H1 (cell line): Measurements from ENCODE around the gene NEB. TPM values are rescaled to one million over a fixed set of nuclear protein-coding genes. Genes with fewer than 3 reads are reported as not detected.
"Not testable (repeated sequence)": the region's sequence is repeated elsewhere in the genome, so short reads cannot be mapped to it uniquely, and the experiment has no call there.

Experiments
- CTCF ChIA-PET: fragments of 300-600 bp; sonication (Branson Sonifier 250); formaldehyde crosslinking; loops from one replicate; lab custom pipeline; 2021; ENCODE audit not compliant: partially characterized antibody; lab: Charles Lee
- POLR2A ChIA-PET: fragments of 300-600 bp; sonication (Branson Sonifier 250); formaldehyde crosslinking; loops from one replicate; lab custom pipeline; 2021; ENCODE audit warnings: inconsistent platforms; ENCODE audit not compliant: partially characterized antibody; lab: Charles Lee
- DNase-seq, 2 experiments: peaks; one replicate each; pipeline versions ENCODE4 v3.0.0 to v3.0.0-alpha.2; 2010 to 2022; ENCODE audit warnings: low spot score in 2 of 2, low read depth in 1 of 2, mixed read lengths in 1 of 2
- FAIRE-seq: peaks from 2 replicates; lab custom pipeline; 2011; peaks lifted over from hg19 to GRCh38; lab: Jason Lieb, UNC
- H2AFZ ChIP-seq: 2 replicates; pipeline ENCODE4 v1.8.1; 2012; ENCODE audit warnings: low read length, inconsistent platforms
- H2AK5ac ChIP-seq: 2 replicates; pipeline ENCODE4 v1.6.1; 2013; ENCODE audit warnings: low read depth, low read length
- H2BK120ac ChIP-seq: replicated peaks from 2 replicates; pipeline ENCODE3; 2013; ENCODE audit warnings: low read depth, low read length, inconsistent platforms
- H2BK12ac ChIP-seq: 2 replicates; pipeline ENCODE4 v1.6.1; 2013; ENCODE audit warnings: low read depth, low read length
- H2BK15ac ChIP-seq: 2 replicates; pipeline ENCODE4 v1.6.1; 2013; ENCODE audit warnings: low read length
- H2BK20ac ChIP-seq: 2 replicates; pipeline ENCODE4 v1.6.1; 2013; ENCODE audit warnings: low read length
- H2BK5ac ChIP-seq: 2 replicates; pipeline ENCODE4 v1.6.1; 2013; ENCODE audit warnings: low read depth, low read length
- H3K14ac ChIP-seq: 2 replicates; pipeline ENCODE4 v1.6.1; 2013; ENCODE audit warnings: inconsistent platforms; ENCODE audit not compliant: insufficient read length
- H3K18ac ChIP-seq: 2 replicates; pipeline ENCODE4 v1.6.1; 2013; ENCODE audit warnings: low read length; ENCODE audit errors: extremely low read depth
- H3K23ac ChIP-seq: 2 replicates; pipeline ENCODE4 v1.6.1; 2013; ENCODE audit warnings: inconsistent platforms; ENCODE audit not compliant: insufficient read length
- H3K23me2 ChIP-seq: 2 replicates; pipeline ENCODE4 v1.6.1; 2013; ENCODE audit warnings: low read depth, low read length
- H3K27ac ChIP-seq: 2 replicates; pipeline ENCODE4 v1.6.1; 2011; ENCODE audit warnings: low read depth, low read length, inconsistent platforms
- H3K27me3 ChIP-seq, 4 experiments: replicated peaks in 1 of 4; 1 replicate in 1 of 4; 2 replicates in 3 of 4; pipeline versions ENCODE4 v1.6.1 to v1.8.1; 2011 to 2013; ENCODE audit warnings: low read length in 3 of 4, mild to moderate bottlenecking in 3 of 4, inconsistent platforms in 2 of 4, mixed read lengths in 2 of 4, moderate library complexity in 1 of 4; ENCODE audit not compliant: control insufficient read depth in 3 of 4, insufficient read depth in 3 of 4; ENCODE audit errors: extremely low read depth in 1 of 4
- H3K36me3 ChIP-seq, 4 experiments: 2 replicates each; pipeline versions ENCODE4 v1.6.1 to v1.8.1; 2011 to 2013; ENCODE audit warnings: mild to moderate bottlenecking in 4 of 4, low read length in 3 of 4, moderate library complexity in 2 of 4, control low read depth in 1 of 4, inconsistent platforms in 1 of 4; ENCODE audit not compliant: insufficient read depth in 4 of 4, control insufficient read depth in 2 of 4
- H3K4ac ChIP-seq: replicated peaks from 2 replicates; pipeline ENCODE3; 2013; ENCODE audit warnings: low read length, low read depth, mixed read lengths, inconsistent platforms; ENCODE audit not compliant: insufficient read length
- H3K4me1 ChIP-seq, 4 experiments: replicated peaks in 1 of 4; 1 replicate in 1 of 4; 2 replicates in 3 of 4; pipeline versions ENCODE4 v1.6.1 to v1.8.1; 2011 to 2013; ENCODE audit warnings: low read length in 3 of 4, inconsistent platforms in 2 of 4, mixed read lengths in 1 of 4; ENCODE audit not compliant: insufficient read depth in 4 of 4, control insufficient read depth in 3 of 4
- H3K4me2 ChIP-seq, 2 experiments: 2 replicates each; pipeline versions ENCODE4 v1.6.1 to v1.8.1; 2011 to 2013; ENCODE audit warnings: low read depth in 2 of 2, low read length in 2 of 2, control low read depth in 1 of 2, inconsistent platforms in 1 of 2, mild to moderate bottlenecking in 1 of 2; ENCODE audit not compliant: insufficient read depth in 1 of 2
- H3K4me3 ChIP-seq, 4 experiments: fragments of 200-600, 300-600 bp in 1 of 4; sonication (generic), shearing (Covaris generic), sonication (Bioruptor Twin) in 1 of 4; 2 replicates each; pipeline versions ENCODE4 v1.5.1 to v1.8.1; 2011 to 2016; ENCODE audit warnings: low read length in 4 of 4, low read depth in 3 of 4, control low read depth in 2 of 4, inconsistent platforms in 2 of 4, mild to moderate bottlenecking in 2 of 4, mixed read lengths in 1 of 4, moderate library complexity in 1 of 4; ENCODE audit not compliant: insufficient read depth in 2 of 4; ENCODE audit errors: extremely low read depth in 1 of 4
- H3K56ac ChIP-seq: replicated peaks from 2 replicates; pipeline ENCODE3; 2013; ENCODE audit warnings: low read depth, mild to moderate bottlenecking, mixed read lengths, low read length, inconsistent platforms; ENCODE audit not compliant: insufficient read length
- H3K79me1 ChIP-seq: 2 replicates; pipeline ENCODE4 v1.6.1; 2013; ENCODE audit warnings: low read depth, low read length, control low read depth
- H3K79me2 ChIP-seq, 2 experiments: 2 replicates each; pipeline versions ENCODE4 v1.6.1 to v1.8.1; 2012 to 2013; ENCODE audit warnings: low read length in 2 of 2, mild to moderate bottlenecking in 2 of 2, inconsistent platforms in 1 of 2; ENCODE audit not compliant: insufficient read depth in 2 of 2, control insufficient read depth in 1 of 2
- H3K9ac ChIP-seq, 4 experiments: replicated peaks in 1 of 4; 1 replicate in 1 of 4; 2 replicates in 3 of 4; pipeline versions ENCODE4 v1.6.1 to v1.8.1; 2011 to 2013; ENCODE audit warnings: low read depth in 3 of 4, low read length in 3 of 4, control low read depth in 2 of 4, mild to moderate bottlenecking in 2 of 4, moderate library complexity in 2 of 4, inconsistent platforms in 1 of 4; ENCODE audit errors: extremely low read depth in 1 of 4
- H3K9me3 ChIP-seq, 2 experiments: 2 replicates each; pipeline versions ENCODE4 v1.6.1 to v1.8.1; 2012 to 2013; ENCODE audit warnings: mild to moderate bottlenecking in 2 of 2, moderate library complexity in 2 of 2, control low read depth in 1 of 2, inconsistent platforms in 1 of 2, low read depth in 1 of 2, low read length in 1 of 2, mixed read lengths in 1 of 2; ENCODE audit not compliant: insufficient read depth in 2 of 2
- H4K20me1 ChIP-seq, 2 experiments: replicated peaks in 1 of 2; 2 replicates each; pipeline versions ENCODE3 to v1.8.1; 2011 to 2013; ENCODE audit warnings: inconsistent platforms in 2 of 2, low read length in 2 of 2, mild to moderate bottlenecking in 1 of 2; ENCODE audit not compliant: insufficient read depth in 2 of 2, control insufficient read depth in 1 of 2
- H4K5ac ChIP-seq: 2 replicates; pipeline ENCODE4 v1.6.1; 2013; ENCODE audit warnings: low read length, low read depth, mixed read lengths, inconsistent platforms; ENCODE audit not compliant: insufficient read length
- H4K8ac ChIP-seq: 2 replicates; pipeline ENCODE4 v1.8.0; 2013; ENCODE audit warnings: mild to moderate bottlenecking, moderate library complexity, low read length, inconsistent platforms; ENCODE audit not compliant: insufficient read depth; ENCODE audit errors: extremely low read depth
- H4K91ac ChIP-seq: replicated peaks from 2 replicates; pipeline ENCODE3; 2013; ENCODE audit warnings: low read length, mixed read lengths, inconsistent platforms; ENCODE audit not compliant: insufficient read length
- WGBS, 2 experiments: shearing (Covaris generic) in 1 of 2; methylation state at CpG; one replicate each; pipeline versions ENCODE4 v1.1.6 to v1.1.7; 2013 to 2015; ENCODE audit warnings: low lambda C conversion rate in 2 of 2, mixed read lengths in 2 of 2, inconsistent platforms in 1 of 2, low coverage in 1 of 2, missing lambda C conversion rate in 1 of 2; ENCODE audit not compliant: insufficient replicate concordance in 2 of 2, insufficient coverage in 1 of 2, insufficient read length in 1 of 2; ENCODE audit errors: extremely low coverage in 1 of 2, missing lambda C conversion rate in 1 of 2; 5-methylcytosine and 5-hydroxymethylcytosine counted together
- polyA plus RNA-seq, 7 experiments: library from polyadenylated mRNA; depleted of rRNA in 3 of 7; stranded (reverse) in 5 of 7; unstranded in 2 of 7; fragments of >200 nt in 5 of 7; fragments of 200-250 nt in 2 of 7; gene quantifications; 1 replicate in 5 of 7; 2 replicates in 1 of 7; 4 replicates in 1 of 7; pipeline versions ENCODE4 v1.2.1 to v1.2.3, GENCODE V29; 2011 to 2013; ENCODE audit warnings: missing spikeins in 2 of 7, mixed read lengths in 2 of 7
- total RNA-seq: library from RNA; stranded (reverse); fragmentation: NEBNext Ultra II Directional; extraction: Animal tissue kit (Norgen Biotek cat#: 25700); gene quantifications from 2 replicates; pipeline ENCODE4 v1.2.1, GENCODE V29; 2021

NEB gene
- total and polyA plus RNA-seq, 2 of the 8 experiments (the other 6 are each of a cell fraction or from before 2014, with no cell fraction given) = 1.4 to 2.5 TPM

DNA sequence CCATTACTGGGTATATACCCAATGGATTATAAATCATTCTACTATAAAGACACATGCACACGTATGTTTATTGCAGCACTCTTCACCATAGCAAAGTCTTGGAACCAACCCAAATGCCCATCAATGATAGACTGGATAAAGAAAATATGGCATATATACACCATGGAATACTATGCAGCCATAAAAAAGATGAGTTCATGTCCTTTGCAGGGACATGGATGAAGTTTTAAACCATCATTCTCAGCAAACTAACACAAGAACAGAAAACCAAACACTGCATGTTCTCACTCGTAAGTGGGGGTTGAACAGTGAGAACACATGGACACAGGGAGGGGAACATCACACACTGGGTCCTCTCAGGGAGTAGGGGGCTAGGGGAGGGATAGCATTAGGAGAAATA, 174.8 kb downstream of the NEB start:
- H4K20me1 ChIP-seq, H3K4me2 ChIP-seq, H3K9ac ChIP-seq, H3K79me2 ChIP-seq, H4K5ac ChIP-seq, H3K23me2 ChIP-seq, H3K27ac ChIP-seq, H3K56ac ChIP-seq, H2BK20ac ChIP-seq, H3K4ac ChIP-seq, H3K18ac ChIP-seq, POLR2A ChIA-PET, H3K4me1 ChIP-seq, H2BK12ac ChIP-seq, H2AK5ac ChIP-seq, H3K23ac ChIP-seq, H2BK5ac ChIP-seq, CTCF ChIA-PET, H2BK15ac ChIP-seq, H3K9me3 ChIP-seq, H2AFZ ChIP-seq, H2BK120ac ChIP-seq, H3K4me3 ChIP-seq, H3K36me3 ChIP-seq, DNase-seq, FAIRE-seq, H3K79me1 ChIP-seq, H3K14ac ChIP-seq, H4K8ac ChIP-seq, H3K27me3 ChIP-seq, H4K91ac ChIP-seq: not testable (repeated sequence)
- WGBS, 2 experiments = 90% methylated on average over 2 of the region's 2 CpGs; no CpG with 5 or more reads in 1 of the 2 experiments

DNA sequence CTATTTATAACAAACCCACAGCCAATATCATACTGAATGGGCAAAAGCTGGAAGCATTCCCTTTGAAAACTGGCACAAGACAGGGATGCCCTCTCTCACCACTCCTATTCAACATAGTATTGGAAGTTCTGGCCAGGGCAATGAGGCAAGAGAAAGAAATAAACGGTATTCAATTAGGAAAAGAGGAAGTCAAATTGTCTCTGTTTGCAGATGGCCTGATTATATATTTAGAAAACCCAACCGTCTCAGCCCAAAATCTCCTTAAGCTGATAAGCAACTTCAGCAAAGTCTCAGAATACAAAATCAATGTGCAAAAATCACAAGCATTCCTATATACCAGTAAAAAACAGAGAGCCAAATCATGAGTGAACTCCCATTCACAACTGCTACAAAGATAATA, 176.4 kb downstream of the NEB start:
- H3K14ac ChIP-seq, H4K8ac ChIP-seq, H3K9ac ChIP-seq, H4K5ac ChIP-seq, H3K4me3 ChIP-seq, H3K27me3 ChIP-seq, H3K18ac ChIP-seq, H3K79me2 ChIP-seq, H4K20me1 ChIP-seq, H3K56ac ChIP-seq, H3K9me3 ChIP-seq, H3K27ac ChIP-seq, H3K4me2 ChIP-seq, H2BK5ac ChIP-seq, H2BK12ac ChIP-seq, H2BK120ac ChIP-seq, DNase-seq, FAIRE-seq, H2BK20ac ChIP-seq, H3K4ac ChIP-seq, H3K36me3 ChIP-seq, H3K4me1 ChIP-seq, H2BK15ac ChIP-seq, H3K79me1 ChIP-seq, POLR2A ChIA-PET, H3K23me2 ChIP-seq, H3K23ac ChIP-seq, H2AFZ ChIP-seq, H2AK5ac ChIP-seq, H4K91ac ChIP-seq: not testable (repeated sequence)
- CTCF ChIA-PET = interaction anchor here (1.4 kb wide), 1 partner anchor 15 kb away, joined by 3 read pairs; no protein-coding TSS in a partner anchor
- 81% methylated on average over 2 of the region's 2 CpGs; no CpG with 5 or more reads in 1 of the 2 experiments for WGBS, 2 experiments
